ENCODE measurements around the gene MYOCD. TPM values are rescaled to one million over a fixed set of nuclear protein-coding genes. Genes with fewer than 3 reads are reported as not detected.

Gene MYOCD
- total RNA-seq, 4 donors from 2014 or later, result 0.80 to 9.3 (median 1.6) TPM

GRCh38 chr17:12673788-12674187 lies 8.1 kb downstream of the MYOCD start:
- intact Hi-C loops (cut with DNase I; ENCODE audit: low total_unique reads), result no loop called here
- H3K4me3 ChIP-seq (ENCODE audit: low read depth, poor library complexity, severe bottlenecking), result no peak overlapping the region
- no peak for TF ChIP-seq POLR2A (IDR thresholded peaks at IDR 0.05)
- TF ChIP-seq CTCF (IDR thresholded peaks at IDR 0.05), result no peak
- WGBS, 2 donors, result 82 to 84% methylated on average over 3 of the region's 3 CpGs
- DNase-seq (ENCODE audit: low spot score in 2 of 2), result no peak

- no peak for TF ChIP-seq CTCF (IDR thresholded peaks at IDR 0.05)
- TF ChIP-seq POLR2A (IDR thresholded peaks at IDR 0.05), result no peak
- WGBS, 2 donors, result 37 to 55% methylated on average over 14 of the region's 14 CpGs
- DNase-seq (ENCODE audit: low spot score in 2 of 2), result peak in 1 of 2 donors; percentile 71
- H3K4me3 ChIP-seq (ENCODE audit: low read depth, poor library complexity, severe bottlenecking), result no peak overlapping the region
- intact Hi-C loops (cut with DNase I; ENCODE audit: low total_unique reads), result no loop called here
These were observed 14.8 kb downstream of the MYOCD start for GRCh38 chr17:12680407-12680897.

- no peak for TF ChIP-seq POLR2A (IDR thresholded peaks at IDR 0.05)
- no peak for TF ChIP-seq CTCF (IDR thresholded peaks at IDR 0.05)
- WGBS, 2 donors, result 86 to 87% methylated on average over 5 of the region's 5 CpGs
- peak in 1 of 2 donors; percentile 71 for DNase-seq (ENCODE audit: low spot score in 2 of 2)
- no peak overlapping the region for H3K4me3 ChIP-seq (ENCODE audit: low read depth, poor library complexity, severe bottlenecking)
- intact Hi-C loops (cut with DNase I; ENCODE audit: low total_unique reads), result no loop called here
These were observed 15.3 kb downstream of the MYOCD start for GRCh38 chr17:12680993-12681392.

GRCh38 chr17:12683299-12683698 lies 17.6 kb downstream of the MYOCD start:
- intact Hi-C loops (cut with DNase I; ENCODE audit: low total_unique reads), result no loop called here
- no peak for DNase-seq (ENCODE audit: low spot score in 2 of 2)
- 85 to 93% methylated on average over 9 to 10 of the region's 10 CpGs for WGBS, 2 donors
- TF ChIP-seq POLR2A (IDR thresholded peaks at IDR 0.05) (no peak), CTCF (IDR thresholded peaks at IDR 0.05) (no peak)
- H3K4me3 ChIP-seq (ENCODE audit: low read depth, poor library complexity, severe bottlenecking), result no peak overlapping the region

- 89 to 96% methylated on average over 1 of the region's 1 CpG for WGBS, 2 donors
- no peak for DNase-seq (ENCODE audit: low spot score in 2 of 2)
These were observed 20.8 kb downstream of the MYOCD start for GRCh38 chr17:12686486-12686885.

More at GRCh38 chr17:12686486-12686885, 20.8 kb downstream of the MYOCD start:
- intact Hi-C loops (cut with DNase I; ENCODE audit: low total_unique reads), result no loop called here
- no peak overlapping the region for H3K4me3 ChIP-seq (ENCODE audit: low read depth, poor library complexity, severe bottlenecking)
- TF ChIP-seq POLR2A (IDR thresholded peaks at IDR 0.05) (no peak), CTCF (IDR thresholded peaks at IDR 0.05) (no peak)
